Measurements from ENCODE around the gene CCDC87. TPM values are rescaled to one million over a fixed set of nuclear protein-coding genes. Genes with fewer than 3 reads are reported as not detected.

CCDC87 gene
- total RNA-seq, 1 donor from 2014 or later: 0.22 TPM

Small RNA genes lying within 50 kb of the gene (small RNA-seq; reads per million reads assigned to genes)
- not detected for gene RNU4-39P

Other genes with a start within 250 kb of the CCDC87 start
- gene BRMS1, start 248.0 kb downstream of the CCDC87 start, total RNA-seq (ENCODE audit: low replicate concordance): 16.4 and 34.6 TPM in 2 replicates
- gene B4GAT1, start 245.4 kb downstream of the CCDC87 start, total RNA-seq (ENCODE audit: low replicate concordance): 40.9 and 57.1 TPM in 2 replicates
- 6.9 and 15.3 TPM in 2 replicates for gene SLC29A2, start 221.3 kb downstream of the CCDC87 start, total RNA-seq (ENCODE audit: low replicate concordance)
- 0.65 TPM in 1 of 2 replicates, not detected in the other for gene NPAS4, start 172.0 kb downstream of the CCDC87 start, total RNA-seq (ENCODE audit: low replicate concordance)
- gene MRPL11, start 154.2 kb downstream of the CCDC87 start, total RNA-seq (ENCODE audit: low replicate concordance): 82.0 and 131 TPM in 2 replicates
- gene PELI3, start 126.2 kb downstream of the CCDC87 start, total RNA-seq (ENCODE audit: low replicate concordance): 2.7 and 9.1 TPM in 2 replicates
- 41.3 and 70.1 TPM in 2 replicates for gene DPP3, start 112.6 kb downstream of the CCDC87 start, total RNA-seq (ENCODE audit: low replicate concordance)
- gene BBS1, start 82.4 kb downstream of the CCDC87 start, total RNA-seq (ENCODE audit: low replicate concordance): 42.0 and 68.9 TPM in 2 replicates
- 4.1 and 10.0 TPM in 2 replicates for gene ZDHHC24, start 47.0 kb downstream of the CCDC87 start, total RNA-seq (ENCODE audit: low replicate concordance)
- gene ACTN3, start 46.2 kb downstream of the CCDC87 start, total RNA-seq (ENCODE audit: low replicate concordance): 20.2 and 33.0 TPM in 2 replicates
- 1.1 TPM in 1 of 2 replicates, not detected in the other for gene CTSF, start 24.5 kb downstream of the CCDC87 start, total RNA-seq (ENCODE audit: low replicate concordance)
- gene CCS, start 122 bp upstream of the CCDC87 start, total RNA-seq (ENCODE audit: low replicate concordance): 44.3 and 76.1 TPM in 2 replicates
- 38.2 and 63.8 TPM in 2 replicates for gene RBM14, start 23.6 kb upstream of the CCDC87 start, total RNA-seq (ENCODE audit: low replicate concordance)
- gene RBM4, start 45.6 kb upstream of the CCDC87 start, total RNA-seq (ENCODE audit: low replicate concordance): 172 and 206 TPM in 2 replicates
- gene RBM4B, start 84.8 kb upstream of the CCDC87 start, total RNA-seq (ENCODE audit: low replicate concordance): 30.2 and 40.6 TPM in 2 replicates
- 14.5 and 51.7 TPM in 2 replicates for gene SPTBN2, start 136.2 kb upstream of the CCDC87 start, total RNA-seq (ENCODE audit: low replicate concordance)